ENCODE results near the gene SLC6A11. TPM values are rescaled to one million over a fixed set of nuclear protein-coding genes. Genes with fewer than 3 reads are reported as not detected.

Gene SLC6A11
- total and polyA plus RNA-seq, 9 of the 15 experiments (the other 6 are each of a cell fraction or from before 2014, with no cell fraction given), result 0.04 TPM; not detected in 8

DNA sequence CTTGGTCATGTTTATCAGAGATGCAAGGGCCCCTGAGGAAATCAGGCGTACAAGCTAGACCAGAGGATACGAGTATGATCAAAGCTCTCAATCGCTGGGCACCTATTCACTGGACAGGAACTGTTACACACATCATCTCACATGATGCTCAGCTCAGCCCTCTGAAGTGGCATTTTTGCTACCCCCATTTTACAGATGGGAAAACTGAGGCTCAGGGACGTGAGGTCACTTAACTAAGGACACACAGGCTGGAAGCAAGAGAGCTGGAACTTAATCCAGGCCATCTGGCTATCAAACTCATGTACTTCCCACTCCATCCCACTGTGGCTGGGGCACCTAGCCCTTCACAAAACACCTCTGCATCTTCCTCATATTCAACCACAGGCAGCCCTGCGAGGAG, 103.6 kb downstream of the SLC6A11 start:
- Histone ChIP-seq H3K9ac (ENCODE audit: insufficient read depth in 1 of 2, low read depth in 2 of 2, low read length in 2 of 2) (no peak overlapping the region), H4K20me1 (replicated peaks; ENCODE audit: control insufficient read depth, insufficient read depth, low read length) (0 out of 2 replicates have a peak, but pooled peaks cover 5% of the 10 kb centered on the region), H3K36me3 (ENCODE audit: control insufficient read depth, insufficient read depth, low read length) (no peaks in the 10 kb centered on the region), H3K9me3 (replicated peaks; ENCODE audit: control insufficient read depth, insufficient read depth, low read depth, low read length) (no peaks in the 10 kb centered on the region), H2AFZ (ENCODE audit: low read depth, low read length) (no peak overlapping the region), H3K79me2 (ENCODE audit: control insufficient read depth, insufficient read depth, low read length) (no peaks in the 10 kb centered on the region), H3K9me1 (ENCODE audit: control insufficient read depth, insufficient read depth, low read length) (no peaks in the 10 kb centered on the region), H3K4me1 (replicated peaks in 1 of 2; ENCODE audit: control insufficient read depth in 2 of 2, insufficient read depth in 2 of 2, low read length in 2 of 2) (no peaks in the 10 kb centered on the region), H3K4me3 (no peak overlapping the region), H3K27ac (ENCODE audit: extremely low read depth, low read depth, low read length) (no peak overlapping the region), H3K4me2 (ENCODE audit: insufficient read depth, low read length) (no peak overlapping the region), H3K27me3 (ENCODE audit: control insufficient read depth in 2 of 2, insufficient read depth in 2 of 2, low read length in 2 of 2) (peaks cover 0 to 19% of the 10 kb centered on the region in 2 experiments; a peak in 3 of 5 replicates)
- WGBS (ENCODE audit: insufficient coverage, low coverage, missing lambda C conversion rate), result 3% methylated on average over 5 of the region's 5 CpGs
- FAIRE-seq (no peak), ATAC-seq (no peak), DNase-seq (ENCODE audit: extremely low read depth in 1 of 4, low spot score in 3 of 4) (no peak)
- ChIA-PET POLR2A (interaction anchor here (0.6 kb wide), 1 partner anchor 17 kb away, joined by 4 read pairs; no protein-coding TSS in a partner anchor), CTCF (ENCODE audit: low intra/inter-chr PET ratio) (no interaction called here)
- in situ Hi-C loops (cut with MboI) (no loop called here), intact Hi-C loops (cut with micrococcal nuclease) (no loop called here)
- peak; percentile 47 for TF ChIP-seq RBM25 (IDR thresholded peaks at IDR 0.05; ENCODE audit: low read depth, low read length, severe bottlenecking)
- TF ChIP-seq HDAC8 (tag; IDR thresholded peaks at IDR 0.05), result no peak
- TF ChIP-seq, protein P1, sequence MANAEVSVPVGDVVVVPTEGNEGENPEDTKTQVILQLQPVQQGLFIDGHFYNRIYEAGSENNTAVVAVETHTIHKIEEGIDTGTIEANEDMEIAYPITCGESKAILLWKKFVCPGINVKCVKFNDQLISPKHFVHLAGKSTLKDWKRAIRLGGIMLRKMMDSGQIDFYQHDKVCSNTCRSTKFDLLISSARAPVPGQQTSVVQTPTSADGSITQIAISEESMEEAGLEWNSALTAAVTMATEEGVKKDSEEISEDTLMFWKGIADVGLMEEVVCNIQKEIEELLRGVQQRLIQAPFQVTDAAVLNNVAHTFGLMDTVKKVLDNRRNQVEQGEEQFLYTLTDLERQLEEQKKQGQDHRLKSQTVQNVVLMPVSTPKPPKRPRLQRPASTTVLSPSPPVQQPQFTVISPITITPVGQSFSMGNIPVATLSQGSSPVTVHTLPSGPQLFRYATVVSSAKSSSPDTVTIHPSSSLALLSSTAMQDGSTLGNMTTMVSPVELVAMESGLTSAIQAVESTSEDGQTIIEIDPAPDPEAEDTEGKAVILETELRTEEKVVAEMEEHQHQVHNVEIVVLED (CRISPR knock-in tag; IDR thresholded peaks at IDR 0.05), result no peak
- no peak for TF ChIP-seq TAF15 (IDR thresholded peaks at IDR 0.05; ENCODE audit: low read depth, low read length)
- TF ChIP-seq ZC3H8 (IDR thresholded peaks at IDR 0.05), result no peak
- TF ChIP-seq LEF1 (IDR thresholded peaks at IDR 0.05), result no peak
- TF ChIP-seq, protein P2, sequence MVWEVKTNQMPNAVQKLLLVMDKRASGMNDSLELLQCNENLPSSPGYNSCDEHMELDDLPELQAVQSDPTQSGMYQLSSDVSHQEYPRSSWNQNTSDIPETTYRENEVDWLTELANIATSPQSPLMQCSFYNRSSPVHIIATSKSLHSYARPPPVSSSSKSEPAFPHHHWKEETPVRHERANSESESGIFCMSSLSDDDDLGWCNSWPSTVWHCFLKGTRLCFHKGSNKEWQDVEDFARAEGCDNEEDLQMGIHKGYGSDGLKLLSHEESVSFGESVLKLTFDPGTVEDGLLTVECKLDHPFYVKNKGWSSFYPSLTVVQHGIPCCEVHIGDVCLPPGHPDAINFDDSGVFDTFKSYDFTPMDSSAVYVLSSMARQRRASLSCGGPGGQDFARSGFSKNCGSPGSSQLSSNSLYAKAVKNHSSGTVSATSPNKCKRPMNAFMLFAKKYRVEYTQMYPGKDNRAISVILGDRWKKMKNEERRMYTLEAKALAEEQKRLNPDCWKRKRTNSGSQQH (CRISPR knock-in tag; IDR thresholded peaks at IDR 0.05), result no peak
- TF ChIP-seq ESRRA (IDR thresholded peaks at IDR 0.05; ENCODE audit: borderline replicate concordance, low read depth), result peak; percentile 64; the same call in 1 of the 2 replicates
- no peak for TF ChIP-seq BCOR (IDR thresholded peaks at IDR 0.05)
- no TSS peak for BruUV-seq (replicated peaks)

Data from K562 (cell line).